HK-2 (cell line): ENCODE results near the gene IER5.

Experiments used
- DNase-seq: peaks from one replicate; pipeline ENCODE4 v3.0.0-alpha.2; 2018; ENCODE audit not compliant: unreplicated experiment

The IER5 gene

DNA sequence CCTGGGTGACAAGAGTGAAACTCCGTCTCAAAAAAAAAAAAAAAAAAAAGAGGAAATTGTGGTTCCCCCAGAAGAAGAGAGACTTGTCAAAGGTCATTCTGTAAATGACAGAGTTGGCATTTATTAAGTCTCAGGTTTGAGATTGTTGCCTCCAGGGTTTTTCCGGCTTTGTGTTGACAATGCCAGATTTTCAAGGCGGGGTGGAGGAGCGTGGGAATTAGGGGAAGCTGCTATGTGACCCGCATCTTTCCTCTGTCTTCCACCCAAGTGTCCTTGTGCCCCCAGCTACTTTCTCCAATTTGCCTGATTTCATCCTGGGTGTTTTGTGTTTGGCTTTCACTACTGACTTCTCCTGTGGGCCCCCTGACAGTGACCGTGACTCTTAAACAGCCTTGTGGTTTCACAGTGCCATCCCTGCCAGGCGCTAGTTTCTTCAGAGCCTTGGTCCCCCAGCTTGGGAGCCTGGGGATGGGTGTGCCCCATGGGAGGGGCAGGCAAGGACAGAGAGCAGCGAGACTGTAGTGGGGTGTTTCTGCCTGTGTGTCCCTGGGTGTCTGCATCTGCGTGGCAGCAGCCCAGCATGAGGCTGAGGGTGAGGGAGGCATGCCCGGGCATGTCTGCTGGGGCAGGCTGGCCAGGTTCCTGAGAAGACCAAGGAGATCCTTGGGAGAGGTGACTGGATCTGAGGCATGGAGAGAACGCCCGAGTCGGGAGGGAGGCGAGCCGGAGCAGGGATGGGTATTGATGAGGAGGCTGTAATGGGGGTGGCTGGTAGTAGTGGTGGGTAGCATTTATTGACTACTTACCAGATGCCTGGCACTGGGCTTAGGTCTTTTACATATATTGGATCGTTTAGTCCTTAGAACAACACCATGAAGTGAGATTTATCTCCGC lies 46.3 kb downstream of the IER5 start:
- DNase-seq, result no peak

- DNase-seq, result no peak
Observed at GRCh38 chr1:181135437-181135731, 46.9 kb downstream of the IER5 start.

GRCh38 chr1:181135815-181136737 lies 47.6 kb downstream of the IER5 start:
- peak; percentile 48 for DNase-seq

DNA sequence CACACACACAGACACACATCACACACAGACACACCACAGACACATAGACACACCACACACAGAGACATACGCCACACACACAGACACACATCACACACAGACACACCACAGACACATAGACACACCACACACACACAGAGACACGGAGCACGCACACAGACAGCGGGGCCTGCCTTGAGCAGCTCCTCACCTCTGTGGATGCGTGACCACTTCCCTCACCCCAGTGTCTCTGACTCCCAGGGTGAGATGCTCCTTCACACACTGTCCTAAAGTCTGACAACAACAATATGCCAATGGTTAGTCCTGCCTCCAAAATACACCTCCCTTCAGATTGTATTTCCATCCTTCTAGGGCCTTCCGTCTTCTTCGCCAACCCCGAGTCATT lies 48.2 kb downstream of the IER5 start:
- no peak for DNase-seq

DNA sequence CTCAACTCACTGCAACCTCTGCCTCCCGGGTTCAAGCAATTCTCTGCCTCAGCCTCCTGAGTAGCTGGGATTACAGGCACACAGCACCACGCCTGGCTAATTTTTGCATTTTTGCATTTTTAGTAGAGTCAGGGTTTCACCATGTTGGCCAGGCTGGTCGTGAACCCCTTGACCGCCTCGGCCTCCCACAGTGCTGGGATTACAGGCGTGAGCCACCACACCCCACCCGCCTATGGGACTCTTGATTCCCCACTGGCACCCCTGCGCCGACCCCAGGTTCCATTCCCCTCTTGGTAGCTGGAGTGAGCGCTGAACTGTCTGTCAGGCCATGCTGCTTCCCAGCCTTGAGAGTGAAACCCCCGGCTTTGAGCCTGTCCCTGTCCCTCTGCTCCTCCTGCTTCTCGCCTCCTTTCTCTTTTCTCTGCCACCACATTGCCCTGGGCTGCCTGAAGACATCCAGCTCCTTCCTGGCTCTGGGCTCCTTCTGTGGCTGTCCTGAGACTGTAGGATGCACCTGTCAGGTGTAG lies 48.8 kb downstream of the IER5 start:
- DNase-seq, result no peak

DNA sequence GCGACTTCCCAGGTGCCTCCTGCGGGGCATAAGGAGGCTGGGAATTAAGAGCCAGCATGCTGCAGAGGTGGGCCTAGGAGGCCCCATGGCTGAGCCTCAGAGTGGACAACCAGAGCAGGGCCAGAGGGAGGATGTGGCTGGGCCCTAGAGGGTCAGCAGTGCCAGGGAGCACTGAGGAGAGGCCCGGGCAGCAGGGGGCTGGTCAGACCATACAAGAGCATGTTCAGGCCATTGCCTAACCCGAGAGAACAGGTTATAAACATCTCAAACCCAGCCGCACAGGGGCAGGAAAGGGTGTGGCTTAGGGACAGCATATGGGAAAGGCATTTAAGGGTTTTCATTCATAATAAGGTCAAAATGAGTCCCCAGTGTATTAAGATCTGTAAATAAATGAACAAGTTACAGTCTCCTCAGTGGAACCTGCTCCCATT lies 51.1 kb downstream of the IER5 start:
- DNase-seq, result no peak

DNA sequence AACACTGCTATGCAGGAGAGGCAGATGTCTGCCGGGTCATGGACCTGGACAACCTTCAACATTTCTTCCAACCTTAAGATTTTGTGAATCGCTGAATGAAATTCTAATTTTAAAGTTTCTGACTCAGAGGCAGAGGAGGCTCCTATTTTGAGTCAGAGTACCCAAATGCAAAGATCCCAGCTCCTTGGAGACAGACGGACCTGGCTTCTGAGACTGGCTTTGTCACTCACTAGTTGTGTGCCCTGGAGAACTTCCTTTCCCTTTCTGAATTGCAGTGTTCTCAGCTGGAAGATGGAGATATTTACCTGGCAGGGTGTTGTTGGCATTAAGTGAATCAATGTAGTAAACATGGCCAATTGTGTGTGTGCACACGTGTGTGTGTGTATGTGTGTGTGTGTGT lies 51.9 kb downstream of the IER5 start:
- DNase-seq, result no peak

- no peak for DNase-seq
Observed at GRCh38 chr1:181140891-181141290, 52.4 kb downstream of the IER5 start.

GRCh38 chr1:181141431-181141910 lies 53.0 kb downstream of the IER5 start:
- peak; percentile 65 for DNase-seq
